Calu3 (cell line): Measurements from ENCODE around the gene MBP. TPM values are rescaled to one million over a fixed set of nuclear protein-coding genes. Genes with fewer than 3 reads are reported as not detected.

Experiments
- BruUV-seq: library from RNA; stranded (reverse); fragments of 400-500 nt; replicated peaks from 2 replicates; lab custom pipeline; 2021; lab: Mats Ljungman, UMichigan
- CTCF ChIA-PET: fragments of 300-600 bp; sonication (Branson Sonifier 250); formaldehyde crosslinking; loops from one replicate; lab custom pipeline; 2022; ENCODE audit warnings: antibody characterized with exemption; lab: Charles Lee
- DNase-seq: peaks from one replicate; pipeline ENCODE4 v3.0.0; 2022
- H3K27ac Mint-ChIP-seq: one replicate; pipeline ENCODE4 v1.8.0; 2022; ENCODE audit warnings: mixed read lengths; ENCODE audit not compliant: unreplicated experiment
- H3K27me3 Mint-ChIP-seq: one replicate; pipeline ENCODE4 v1.8.0; 2022; ENCODE audit warnings: mixed read lengths; ENCODE audit not compliant: unreplicated experiment
- H3K36me3 Mint-ChIP-seq: one replicate; pipeline ENCODE4 v1.8.0; 2022; ENCODE audit warnings: mild to moderate bottlenecking, moderate library complexity, mixed read lengths; ENCODE audit not compliant: insufficient read depth, unreplicated experiment
- H3K4me1 Mint-ChIP-seq: one replicate; pipeline ENCODE4 v1.8.0; 2022; ENCODE audit warnings: mild to moderate bottlenecking, low read depth, mixed read lengths; ENCODE audit not compliant: unreplicated experiment
- H3K4me3 Mint-ChIP-seq: one replicate; pipeline ENCODE4 v1.8.0; 2022; ENCODE audit warnings: mild to moderate bottlenecking, low read depth, moderate library complexity, mixed read lengths; ENCODE audit not compliant: unreplicated experiment
- H3K9me3 Mint-ChIP-seq: one replicate; pipeline ENCODE4 v1.8.0; 2022; ENCODE audit warnings: low read depth, mixed read lengths; ENCODE audit not compliant: unreplicated experiment
- intact Hi-C: fragments of 100-400 bp; cut with micrococcal nuclease; formaldehyde crosslinking; loops from one replicate; pipeline ENCODE4 v1.10.0; 2022; ENCODE audit not compliant: unreplicated experiment
- total RNA-seq: library from RNA; stranded (reverse); gene quantifications from 2 replicates; pipeline ENCODE4 v1.2.3, GENCODE V29; 2022
- TF ChIP-seq, protein P1 (sequence below): fragments of 200-600 bp; IDR thresholded peaks from one replicate; pipeline ENCODE4 v1.8.0; 2022; ENCODE audit warnings: antibody characterized with exemption; ENCODE audit not compliant: unreplicated experiment

Gene MBP
- total RNA-seq, 1 experiment from 2014 or later: 221 TPM

- CTCF ChIA-PET: interaction anchor here (1.1 kb wide), 1 partner anchor 29 kb away, joined by 3 read pairs; no protein-coding TSS in a partner anchor
- H3K27ac Mint-ChIP-seq: no peak overlapping the region
- DNase-seq: no peak
- peaks cover 7% of the 10 kb centered on the region for H3K4me1 Mint-ChIP-seq
- H3K36me3 Mint-ChIP-seq: no peaks in the 10 kb centered on the region
- intact Hi-C loops: no loop called here
- TF ChIP-seq, protein P1, sequence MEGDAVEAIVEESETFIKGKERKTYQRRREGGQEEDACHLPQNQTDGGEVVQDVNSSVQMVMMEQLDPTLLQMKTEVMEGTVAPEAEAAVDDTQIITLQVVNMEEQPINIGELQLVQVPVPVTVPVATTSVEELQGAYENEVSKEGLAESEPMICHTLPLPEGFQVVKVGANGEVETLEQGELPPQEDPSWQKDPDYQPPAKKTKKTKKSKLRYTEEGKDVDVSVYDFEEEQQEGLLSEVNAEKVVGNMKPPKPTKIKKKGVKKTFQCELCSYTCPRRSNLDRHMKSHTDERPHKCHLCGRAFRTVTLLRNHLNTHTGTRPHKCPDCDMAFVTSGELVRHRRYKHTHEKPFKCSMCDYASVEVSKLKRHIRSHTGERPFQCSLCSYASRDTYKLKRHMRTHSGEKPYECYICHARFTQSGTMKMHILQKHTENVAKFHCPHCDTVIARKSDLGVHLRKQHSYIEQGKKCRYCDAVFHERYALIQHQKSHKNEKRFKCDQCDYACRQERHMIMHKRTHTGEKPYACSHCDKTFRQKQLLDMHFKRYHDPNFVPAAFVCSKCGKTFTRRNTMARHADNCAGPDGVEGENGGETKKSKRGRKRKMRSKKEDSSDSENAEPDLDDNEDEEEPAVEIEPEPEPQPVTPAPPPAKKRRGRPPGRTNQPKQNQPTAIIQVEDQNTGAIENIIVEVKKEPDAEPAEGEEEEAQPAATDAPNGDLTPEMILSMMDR: no peak
- BruUV-seq: no TSS peak
- H3K9me3 Mint-ChIP-seq: peaks cover 13% of the 10 kb centered on the region
- no peak overlapping the region for H3K4me3 Mint-ChIP-seq
- H3K27me3 Mint-ChIP-seq: peaks cover 34% of the 10 kb centered on the region
Measured at GRCh38 chr18:77143196-77143595, 10.6 kb upstream of the MBP start.

GRCh38 chr18:77141401-77142118 lies 9.0 kb upstream of the MBP start:
- CTCF ChIA-PET: interaction anchor here (0.6 kb wide), 2 partner anchors 1172 to 1842 kb away, joined by 3 to 5 read pairs; no protein-coding TSS in a partner anchor
- no peak overlapping the region for H3K27ac Mint-ChIP-seq
- H3K4me3 Mint-ChIP-seq: no peak overlapping the region
- no peaks in the 10 kb centered on the region for H3K4me1 Mint-ChIP-seq
- no peak for DNase-seq
- peaks cover 33% of the 10 kb centered on the region for H3K27me3 Mint-ChIP-seq
- H3K36me3 Mint-ChIP-seq: no peaks in the 10 kb centered on the region
- H3K9me3 Mint-ChIP-seq: peaks cover 13% of the 10 kb centered on the region
- TF ChIP-seq, protein P1: peak; percentile 61
- BruUV-seq: no TSS peak
- intact Hi-C loops: loop anchor here (2.0 kb wide), 1 partner anchor 27 kb away; no protein-coding TSS in a partner anchor

GRCh38 chr18:77140439-77141109 lies 8.0 kb upstream of the MBP start:
- H3K4me3 Mint-ChIP-seq: no peak overlapping the region
- no peak for DNase-seq
- no peaks in the 10 kb centered on the region for H3K36me3 Mint-ChIP-seq
- intact Hi-C loops: loop anchor here (2.0 kb wide), 1 partner anchor 28 kb away; no protein-coding TSS in a partner anchor
- BruUV-seq: no TSS peak
- no peak overlapping the region for H3K27ac Mint-ChIP-seq
- H3K27me3 Mint-ChIP-seq: peaks cover 23% of the 10 kb centered on the region
- peaks cover 13% of the 10 kb centered on the region for H3K9me3 Mint-ChIP-seq
- TF ChIP-seq, protein P1: no peak
- no peaks in the 10 kb centered on the region for H3K4me1 Mint-ChIP-seq
- CTCF ChIA-PET: interaction anchor here (0.8 to 1.0 kb wide), 2 partner anchors 13 to 56 kb away, joined by 3 read pairs; no protein-coding TSS in a partner anchor

DNA sequence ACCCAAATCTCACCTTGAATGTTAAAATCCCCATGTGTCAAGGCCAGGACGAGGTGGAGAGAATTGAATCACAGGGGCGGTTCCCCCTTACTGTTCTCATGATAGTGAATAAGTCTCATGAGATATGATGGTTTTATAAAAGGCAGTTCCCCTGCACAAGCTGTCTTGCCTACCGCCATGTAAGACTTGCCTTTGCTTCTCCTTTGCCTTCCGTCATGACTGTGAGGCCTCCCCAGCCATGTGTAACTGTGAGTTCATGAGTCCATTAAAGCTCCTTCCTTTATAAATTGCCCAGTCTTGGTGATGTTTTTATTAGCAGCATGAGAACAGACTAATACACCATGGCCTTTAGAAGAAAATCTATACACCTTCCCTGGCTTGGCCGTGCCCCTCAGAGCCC lies 7.4 kb upstream of the MBP start:
- no TSS peak for BruUV-seq
- Mint-ChIP-seq H3K36me3 (no peaks in the 10 kb centered on the region), H3K4me1 (no peaks in the 10 kb centered on the region), H3K27ac (no peak overlapping the region), H3K9me3 (peaks cover 13% of the 10 kb centered on the region), H3K27me3 (peaks cover 18% of the 10 kb centered on the region), H3K4me3 (no peak overlapping the region)
- CTCF ChIA-PET: interaction anchor here (0.8 to 1.0 kb wide), 2 partner anchors 13 to 55 kb away, joined by 3 read pairs; no protein-coding TSS in a partner anchor
- no peak for DNase-seq
- TF ChIP-seq, protein P1: no peak
- intact Hi-C loops: loop anchor here (2.0 kb wide), 1 partner anchor 29 kb away; no protein-coding TSS in a partner anchor
